Esophagus squamous epithelium (tissue), 5 donors: ENCODE measurements around the gene ADK. TPM values are rescaled to one million over a fixed set of nuclear protein-coding genes. Genes with fewer than 3 reads are reported as not detected.
A peak's percentile ranks its signal among the peaks of the same experiment; 100 is the strongest.

ENCODE experiments used
- DNase-seq: peaks from one replicate; lab custom pipeline; 2025; lab: John Stamatoyannopoulos, UW
- H3K27ac ChIP-seq, 4 donors: fragments of 200-600 bp; sonication (generic); one replicate each; pipeline ENCODE4 v1.5.1; 2016 to 2019; ENCODE audit warnings: mild to moderate bottlenecking in 1 of 4
- H3K27me3 ChIP-seq, 4 donors: fragments of 200-600 bp; sonication (generic); 1 replicate in 3 of 4; 2 replicates in 1 of 4; pipeline versions ENCODE4 v1.5.1 to v1.6.0; 2017 to 2021; ENCODE audit warnings: antibody characterized with exemption in 1 of 4
- H3K36me3 ChIP-seq, 3 donors: fragments of 200-600 bp; sonication (generic); one replicate each; pipeline ENCODE4 v1.5.1; 2016 to 2019
- H3K4me1 ChIP-seq, 3 donors: fragments of 200-600 bp; sonication (generic); one replicate each; pipeline ENCODE4 v1.5.1; 2017 to 2019
- H3K4me3 ChIP-seq, 4 donors: fragments of 200-600 bp; sonication (generic); 1 replicate in 3 of 4; 2 replicates in 1 of 4; pipeline ENCODE4 v1.5.1; 2016 to 2019; ENCODE audit warnings: mild to moderate bottlenecking in 2 of 4, moderate library complexity in 1 of 4
- H3K9me3 ChIP-seq, 3 donors: fragments of 200-600 bp; sonication (generic); one replicate each; pipeline ENCODE4 v1.5.1; 2016 to 2019
- POLR2A ChIP-seq, 4 donors: fragments of 450-650 bp; IDR thresholded peaks; one replicate each; pipeline ENCODE4 v1.6.1; 2017; ENCODE audit warnings: antibody characterized with exemption in 4 of 4, mild to moderate bottlenecking in 4 of 4, moderate library complexity in 3 of 4
- WGBS, 2 donors: methylation state at CpG; one replicate each; pipeline ENCODE4 v1.1.5; 2018; 5-methylcytosine and 5-hydroxymethylcytosine counted together
- intact Hi-C: fragments of 100-400 bp; cut with DNase I; formaldehyde crosslinking; loops from one replicate; pipeline ENCODE4 v1.15.0; 2022
- total RNA-seq, 4 donors: library from RNA; depleted of rRNA; stranded (reverse); fragments of >200 nt; gene quantifications; one replicate each; pipeline ENCODE4 v1.1.0, GENCODE V29; 2016
- TF ChIP-seq, protein P1 (sequence below), 6 experiments: fragments of 450-650 bp in 4 of 6; fragments of 200-600 bp in 2 of 6; sonication (generic) in 2 of 6; IDR thresholded peaks; one replicate each; pipeline ENCODE4 v1.5.1; 2016 to 2019; ENCODE audit warnings: antibody characterized with exemption in 6 of 6, mild to moderate bottlenecking in 4 of 6, moderate library complexity in 4 of 6
- donor health status: DM: yes; HTN: yes; CAD: no.

Gene ADK
- total RNA-seq, 4 donors from 2014 or later: 43.3 to 78.4 (median 68.4) TPM

DNA sequence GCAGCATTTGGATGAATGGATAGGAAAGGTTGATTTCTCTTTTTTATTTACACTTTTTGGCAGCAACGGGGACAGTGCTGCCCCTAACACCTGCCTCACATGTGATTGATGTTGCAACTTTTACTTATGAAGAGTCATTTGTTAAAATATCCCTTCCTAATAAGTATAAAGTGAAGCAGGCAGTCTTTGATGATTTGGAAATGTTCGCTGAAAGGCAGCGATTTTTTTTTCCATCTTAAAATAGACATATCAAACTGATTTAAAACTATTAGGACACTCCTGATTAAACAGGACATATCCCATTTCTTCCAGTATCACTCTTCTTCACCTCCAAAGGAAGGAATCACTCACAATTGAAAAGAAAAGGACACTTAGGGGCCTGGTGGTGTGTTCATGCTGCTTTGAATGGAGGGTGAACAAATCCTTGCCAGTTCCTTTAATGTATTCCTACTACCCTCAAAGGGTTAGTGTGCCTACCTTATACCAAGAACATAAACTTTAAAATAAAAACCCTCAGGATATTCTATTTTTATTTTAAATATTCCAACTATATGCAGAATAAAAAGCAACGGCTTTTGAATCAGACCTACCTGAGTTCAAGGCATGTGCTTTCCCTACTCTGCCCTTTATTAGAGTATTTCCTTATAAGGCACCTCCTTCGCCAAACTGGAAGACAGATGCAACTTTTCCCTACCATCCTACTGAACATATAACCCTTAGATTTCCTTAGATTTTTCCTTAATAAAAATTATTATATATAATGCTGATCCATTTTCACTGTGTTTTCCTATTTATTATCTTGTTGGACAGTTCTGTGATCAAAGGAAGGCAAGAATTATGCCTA lies 1.1 kb downstream of the ADK start:
- 13 to 18% methylated on average over 5 of the region's 5 CpGs for WGBS, 2 donors
- Histone ChIP-seq H3K27ac (peak overlapping the region; percentile 88 to 95 (median 92)), H3K27me3 (no peaks in the 10 kb centered on the region), H3K9me3 (no peaks in the 10 kb centered on the region), H3K4me3 (peak overlapping the region; percentile 73 to 99 (median 96)), H3K36me3 (peaks cover 0 to 14% (median 0%) of the 10 kb centered on the region in 3 donors), H3K4me1 (peaks cover 25 to 50% (median 27%) of the 10 kb centered on the region in 3 donors)
- DNase-seq: no peak
- TF ChIP-seq, protein P1, sequence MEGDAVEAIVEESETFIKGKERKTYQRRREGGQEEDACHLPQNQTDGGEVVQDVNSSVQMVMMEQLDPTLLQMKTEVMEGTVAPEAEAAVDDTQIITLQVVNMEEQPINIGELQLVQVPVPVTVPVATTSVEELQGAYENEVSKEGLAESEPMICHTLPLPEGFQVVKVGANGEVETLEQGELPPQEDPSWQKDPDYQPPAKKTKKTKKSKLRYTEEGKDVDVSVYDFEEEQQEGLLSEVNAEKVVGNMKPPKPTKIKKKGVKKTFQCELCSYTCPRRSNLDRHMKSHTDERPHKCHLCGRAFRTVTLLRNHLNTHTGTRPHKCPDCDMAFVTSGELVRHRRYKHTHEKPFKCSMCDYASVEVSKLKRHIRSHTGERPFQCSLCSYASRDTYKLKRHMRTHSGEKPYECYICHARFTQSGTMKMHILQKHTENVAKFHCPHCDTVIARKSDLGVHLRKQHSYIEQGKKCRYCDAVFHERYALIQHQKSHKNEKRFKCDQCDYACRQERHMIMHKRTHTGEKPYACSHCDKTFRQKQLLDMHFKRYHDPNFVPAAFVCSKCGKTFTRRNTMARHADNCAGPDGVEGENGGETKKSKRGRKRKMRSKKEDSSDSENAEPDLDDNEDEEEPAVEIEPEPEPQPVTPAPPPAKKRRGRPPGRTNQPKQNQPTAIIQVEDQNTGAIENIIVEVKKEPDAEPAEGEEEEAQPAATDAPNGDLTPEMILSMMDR (IDR thresholded peaks at IDR 0.05): no peak
- no peak for TF ChIP-seq POLR2A (IDR thresholded peaks at IDR 0.05)
- intact Hi-C loops: no loop called here

DNA sequence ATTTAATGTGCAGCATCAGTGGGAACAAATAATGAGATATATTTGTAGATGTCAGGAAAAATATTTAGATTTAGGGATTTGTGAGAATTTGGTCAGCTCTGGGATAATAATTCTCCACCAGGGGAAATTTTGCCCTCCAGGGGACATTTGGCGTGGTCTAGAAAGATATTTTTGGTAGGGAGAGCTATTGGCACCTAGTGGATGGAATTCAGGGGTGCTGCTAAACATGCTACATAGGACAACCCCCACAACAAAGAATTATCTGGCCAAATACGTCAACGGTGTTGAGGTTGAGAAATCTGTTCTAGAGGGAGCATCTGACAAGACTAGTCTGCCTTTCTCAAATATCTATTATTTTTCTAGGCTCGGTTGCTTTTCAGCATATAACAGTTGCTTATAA lies 2.1 kb downstream of the ADK start:
- peak overlapping the region in 1 of 4 donors; percentile 7 for H3K4me3 ChIP-seq
- H3K4me1 ChIP-seq: peaks cover 25 to 47% (median 27%) of the 10 kb centered on the region in 3 donors
- peak overlapping the region in 3 of 4 donors; percentile 6 to 95 (median 91) for H3K27ac ChIP-seq
- peaks cover 0 to 3% (median 0%) of the 10 kb centered on the region in 3 donors for H3K36me3 ChIP-seq
- TF ChIP-seq, protein P1 (IDR thresholded peaks at IDR 0.05): peak in 4 of 6 experiments; percentile 41 to 55 (median 50)
- no peak for TF ChIP-seq POLR2A (IDR thresholded peaks at IDR 0.05)
- H3K9me3 ChIP-seq: no peaks in the 10 kb centered on the region
- WGBS, 2 donors: 27 to 35% methylated on average over 4 of the region's 4 CpGs
- no peak for DNase-seq
- H3K27me3 ChIP-seq: no peaks in the 10 kb centered on the region
- intact Hi-C loops: no loop called here

DNA sequence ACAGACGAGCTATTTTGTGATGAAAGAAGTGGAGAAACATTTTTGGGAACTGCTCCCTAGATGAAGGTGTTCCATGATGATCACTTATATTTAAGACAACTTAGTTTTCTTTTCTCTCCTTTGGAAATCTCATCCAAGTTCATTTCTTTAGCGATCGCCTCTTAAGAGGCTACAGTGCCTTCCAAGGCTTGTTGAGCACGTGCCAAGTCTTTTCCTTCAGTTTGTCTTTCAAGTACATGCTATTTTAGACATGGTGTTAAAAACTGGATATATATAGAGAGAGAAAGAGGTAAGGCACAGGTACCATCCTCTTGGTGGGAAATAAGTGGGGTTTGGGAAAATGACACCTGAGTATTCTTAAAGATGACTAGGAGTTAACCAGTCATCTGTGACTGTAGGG lies 2.7 kb downstream of the ADK start:
- no peak for DNase-seq
- Histone ChIP-seq H3K27me3 (no peaks in the 10 kb centered on the region), H3K36me3 (no peaks in the 10 kb centered on the region), H3K4me3 (peak overlapping the region in 1 of 4 donors; percentile 7), H3K4me1 (peaks cover 25 to 42% (median 27%) of the 10 kb centered on the region in 3 donors), H3K27ac (peak overlapping the region in 2 of 4 donors; percentile 91 to 95), H3K9me3 (no peaks in the 10 kb centered on the region)
- 24 to 50% methylated on average over 4 of the region's 4 CpGs for WGBS, 2 donors
- no peak for TF ChIP-seq POLR2A (IDR thresholded peaks at IDR 0.05)
- TF ChIP-seq, protein P1 (IDR thresholded peaks at IDR 0.05): no peak
- intact Hi-C loops: no loop called here

DNA sequence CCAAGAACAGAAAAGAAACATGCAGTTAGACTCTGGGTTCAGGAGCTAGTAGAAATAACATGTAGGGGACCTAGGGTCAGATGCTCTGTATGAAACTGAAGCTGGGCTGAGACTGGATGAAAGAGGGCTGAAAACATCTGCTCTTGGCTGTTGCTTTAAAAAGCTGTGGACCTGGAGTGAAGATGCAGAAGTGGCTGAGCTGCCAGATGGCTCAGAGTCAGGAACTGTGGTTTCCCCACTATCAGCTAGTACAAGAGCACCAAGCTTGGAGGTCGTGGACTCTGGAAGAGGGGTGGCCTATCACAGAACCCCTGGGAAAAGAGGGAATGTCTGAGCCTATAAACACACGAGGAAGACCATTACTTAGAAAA lies 5.9 kb downstream of the ADK start:
- Histone ChIP-seq H3K4me3 (no peak overlapping the region), H3K9me3 (no peaks in the 10 kb centered on the region), H3K4me1 (peaks cover 13 to 22% (median 14%) of the 10 kb centered on the region in 3 donors), H3K27me3 (no peaks in the 10 kb centered on the region), H3K36me3 (peaks cover 0 to 11% (median 0%) of the 10 kb centered on the region in 3 donors), H3K27ac (no peak overlapping the region)
- no peak for DNase-seq
- intact Hi-C loops: no loop called here
- 45 to 57% methylated on average over 2 of the region's 2 CpGs for WGBS, 2 donors
- no peak for TF ChIP-seq POLR2A (IDR thresholded peaks at IDR 0.05)
- TF ChIP-seq, protein P1 (IDR thresholded peaks at IDR 0.05): no peak

DNA sequence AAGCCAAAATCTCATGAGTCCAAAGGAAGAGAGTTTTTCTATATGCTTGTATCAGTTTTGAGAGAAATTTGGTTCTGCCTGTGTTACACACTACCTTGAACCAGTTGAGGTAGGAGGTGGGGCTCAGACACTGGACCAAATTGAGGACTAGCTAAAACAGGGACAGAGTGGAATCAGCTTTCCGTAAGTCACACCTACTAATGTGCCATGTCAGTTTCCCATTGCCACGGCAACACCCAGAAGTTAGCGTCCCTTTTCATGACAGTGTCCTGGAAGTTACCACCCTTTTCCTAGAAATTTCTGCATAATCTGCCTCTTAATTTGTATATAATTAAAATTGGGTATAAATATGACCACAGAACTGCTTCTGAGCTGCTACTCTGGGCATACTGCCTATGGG lies 9.0 kb downstream of the ADK start:
- Histone ChIP-seq H3K27ac (no peak overlapping the region), H3K4me1 (peaks cover 0 to 6% (median 3%) of the 10 kb centered on the region in 3 donors), H3K27me3 (no peaks in the 10 kb centered on the region), H3K9me3 (no peaks in the 10 kb centered on the region), H3K36me3 (peaks cover 0 to 11% (median 0%) of the 10 kb centered on the region in 3 donors), H3K4me3 (no peak overlapping the region)
- intact Hi-C loops: no loop called here
- no peak for TF ChIP-seq POLR2A (IDR thresholded peaks at IDR 0.05)
- TF ChIP-seq, protein P1 (IDR thresholded peaks at IDR 0.05): no peak
- no peak for DNase-seq
- WGBS, 2 donors: 93 to 95% methylated on average over 3 of the region's 3 CpGs
